Esophagus muscularis mucosa (tissue), 3 donors: Measurements from ENCODE around the gene CREM.
A peak's percentile ranks its signal among the peaks of the same experiment; 100 is the strongest.

ENCODE experiments used
- CTCF ChIP-seq, 3 experiments: fragments of 200-600 bp in 2 of 3; fragments of 450-650 bp in 1 of 3; sonication (generic) in 2 of 3; IDR thresholded peaks; one replicate each; pipeline ENCODE4 v1.5.1; 2017 to 2019; ENCODE audit warnings: antibody characterized with exemption in 3 of 3, mild to moderate bottlenecking in 2 of 3, moderate library complexity in 1 of 3
- POLR2A ChIP-seq: fragments of 450-650 bp; IDR thresholded peaks from one replicate; pipeline ENCODE4 v1.6.1; 2017; ENCODE audit warnings: antibody characterized with exemption, moderate library complexity, mild to moderate bottlenecking, low read depth
- POLR2AphosphoS5 ChIP-seq, 2 donors: sonication (generic); formaldehyde crosslinking; IDR thresholded peaks; one replicate each; pipeline ENCODE4 v1.6.1; 2017; ENCODE audit warnings: antibody characterized with exemption in 2 of 2

GRCh38 chr10:35195361-35196306 is 69.0 kb downstream of the CREM start:
- TF ChIP-seq POLR2A (no peak), POLR2AphosphoS5 (IDR thresholded peaks at IDR 0.05) (peak; percentile 82 to 87), CTCF (IDR thresholded peaks at IDR 0.05) (peak; percentile 89 to 94 (median 91))
